K562 (cell line): Measurements from ENCODE around the gene KCNF1.

Experiments
- ARID3A ChIP-seq: IDR thresholded peaks from 2 replicates; pipeline ENCODE4 v1.6.1; 2012; ENCODE audit warnings: low read depth, low read length, improper control_type of control experiment, borderline replicate concordance
- CBFA2T2 ChIP-seq: fragments of 450-650 bp; conservative IDR thresholded peaks from 2 replicates; pipeline ENCODE4 v1.6.1; 2017; ENCODE audit warnings: mild to moderate bottlenecking
- CBX8 ChIP-seq: fragments of 200-600 bp; sonication (generic); IDR thresholded peaks from 2 replicates; pipeline ENCODE4 v1.6.1; 2012; ENCODE audit warnings: borderline replicate concordance, mixed run types, low read depth, mild to moderate bottlenecking, moderate library complexity, mixed read lengths, low read length, control low read depth, inconsistent platforms; ENCODE audit not compliant: poor library complexity, severe bottlenecking; ENCODE audit errors: extremely low read depth
- E4F1 ChIP-seq: fragments of 250-450 bp; sonication (Bioruptor Pico); IDR thresholded peaks from 2 replicates; pipeline ENCODE4 v1.5.0; 2021; ENCODE audit warnings: mild to moderate bottlenecking, borderline replicate concordance
- GATA2 ChIP-seq: sonication (generic); formaldehyde crosslinking; IDR thresholded peaks from 2 replicates; pipeline ENCODE4 v1.4.0; 2020; ENCODE audit warnings: mild to moderate bottlenecking, missing genetic modification reagents
- NR2F6 ChIP-seq: fragments of 450-650 bp; formaldehyde crosslinking; IDR thresholded peaks from 2 replicates; pipeline ENCODE4 v1.4.0; 2020; ENCODE audit warnings: mild to moderate bottlenecking
- POLR2A ChIP-seq: fragments of 450-650 bp; conservative IDR thresholded peaks from 2 replicates; pipeline ENCODE4 v1.6.1; 2016
- SETDB1 ChIP-seq: IDR thresholded peaks from one replicate; pipeline ENCODE4 v1.6.1; 2012; ENCODE audit warnings: low read length, control low read depth, inconsistent platforms
- TAF1 ChIP-seq: IDR thresholded peaks from 2 replicates; pipeline ENCODE4 v1.6.1; 2011; ENCODE audit warnings: mild to moderate bottlenecking, low read length, moderate library complexity; ENCODE audit not compliant: insufficient read depth, control insufficient read depth, severe bottlenecking; ENCODE audit errors: extremely low read depth
- TCF7 ChIP-seq: sonication (generic); IDR thresholded peaks from 2 replicates; pipeline ENCODE4 v1.6.1; 2016; ENCODE audit warnings: antibody characterized with exemption, borderline replicate concordance
- UBTF ChIP-seq, 2 experiments: IDR thresholded peaks; 2 replicates each; pipeline ENCODE4 v1.6.1; 2012; ENCODE audit warnings: improper control_type of control experiment in 2 of 2, low read depth in 2 of 2, low read length in 2 of 2, borderline replicate concordance in 1 of 2
- ZFP36 ChIP-seq: fragments of 150-350 bp; IDR thresholded peaks from 2 replicates; pipeline ENCODE4 v1.6.1; 2018; ENCODE audit warnings: low read length, low read depth; ENCODE audit not compliant: partially characterized antibody
- ZNF76 ChIP-seq: fragments of 250-450 bp; sonication (Bioruptor Pico); IDR thresholded peaks from 2 replicates; pipeline ENCODE4 v1.4.0; 2020; ENCODE audit warnings: mild to moderate bottlenecking, moderate library complexity, borderline replicate concordance

- TF ChIP-seq UBTF (IDR thresholded peaks at IDR 0.05; ENCODE audit: borderline replicate concordance in 1 of 2, low read depth in 2 of 2, low read length in 2 of 2) (no peak), TCF7 (no peak), ZFP36 (no peak), SETDB1 (no peak), ARID3A (no peak), POLR2A (no peak), CBFA2T2 (no peak), ZNF76 (CRISPR knock-in tag) (no peak), NR2F6 (no peak), GATA2 (CRISPR knock-in tag) (no peak), E4F1 (CRISPR knock-in tag) (no peak), CBX8 (no peak), TAF1 (no peak)
These were observed 2.4 kb upstream of the KCNF1 start for GRCh38 chr2:10909050-10909995.
